ENCODE data around the gene SMOC2. TPM values are rescaled to one million over a fixed set of nuclear protein-coding genes. Genes with fewer than 3 reads are reported as not detected.

The SMOC2 gene
- total RNA-seq, 1 experiment from 2014 or later, result 2.1 TPM

DNA sequence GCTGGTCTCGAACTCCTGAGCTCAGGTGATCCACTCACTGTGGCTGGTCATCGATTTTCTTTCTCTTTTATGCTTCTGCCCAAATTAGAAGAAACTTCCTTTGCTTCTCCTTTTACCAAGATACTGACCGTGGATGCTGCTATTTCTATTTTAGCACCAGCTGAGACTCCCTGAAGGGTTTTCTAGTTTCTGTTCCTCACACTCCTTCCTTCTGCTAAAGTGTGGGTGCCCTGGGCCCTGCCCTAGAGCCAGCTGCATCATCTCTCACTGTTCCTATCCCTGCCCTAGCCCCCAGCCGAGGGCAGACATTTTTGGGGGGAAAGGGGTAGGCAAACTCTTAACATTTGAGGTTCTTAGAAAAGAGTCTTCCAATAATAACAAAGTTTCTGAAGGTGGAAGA lies 6.3 kb downstream of the SMOC2 start:
- WGBS (ENCODE audit: extremely low coverage, insufficient read length, low lambda C conversion rate), result no CpG with 5 or more reads among the region's 4 CpGs
- Histone ChIP-seq H2BK15ac (ENCODE audit: low read depth, low read length) (no peak overlapping the region), H3K4ac (ENCODE audit: low read depth, low read length) (no peak overlapping the region), H3K9me3 (ENCODE audit: control insufficient read depth, low read depth, low read length) (no peaks in the 10 kb centered on the region), H3K23ac (ENCODE audit: insufficient read length, low read depth, low read length) (no peak overlapping the region), H3K18ac (ENCODE audit: insufficient read length, low read depth, low read length) (no peak overlapping the region), H3K79me2 (ENCODE audit: insufficient read depth, low read length) (no peaks in the 10 kb centered on the region), H2BK12ac (ENCODE audit: insufficient read length, low read depth, low read length) (no peak overlapping the region), H3K79me1 (ENCODE audit: insufficient read depth, low read depth, low read length, poor library complexity, severe bottlenecking) (no peaks in the 10 kb centered on the region), H3K4me1 (ENCODE audit: insufficient read depth, low read length) (peaks cover 6% of the 10 kb centered on the region; the same call in 1 of the 2 replicates), H2BK20ac (ENCODE audit: low read depth, low read length, poor library complexity, severe bottlenecking) (no peak overlapping the region), H3K14ac (ENCODE audit: insufficient read depth, low read length) (no peak overlapping the region), H2BK5ac (ENCODE audit: insufficient read length, low read length) (no peak overlapping the region), H4K91ac (ENCODE audit: insufficient read length, low read depth, low read length) (no peak overlapping the region), H4K5ac (ENCODE audit: insufficient read length, low read depth, low read length) (no peak overlapping the region), H3K9ac (ENCODE audit: extremely low read depth, insufficient read length, low read length) (no peak overlapping the region), H3K4me2 (ENCODE audit: insufficient read depth, insufficient read length, low read length) (no peak overlapping the region), H3K27ac (ENCODE audit: insufficient read length, low read depth, low read length) (no peak overlapping the region), H3K56ac (ENCODE audit: insufficient read length, low read depth, low read length) (no peak overlapping the region), H3K27me3 (ENCODE audit: insufficient read depth, low read length) (peaks cover under 1% of the 10 kb centered on the region; the same call in 1 of the 2 replicates), H2AK5ac (ENCODE audit: insufficient read length, low read length) (no peak overlapping the region), H4K8ac (replicated peaks; ENCODE audit: insufficient read length, low read depth, low read length) (no peak overlapping the region), H4K20me1 (ENCODE audit: control insufficient read depth, insufficient read depth, insufficient read length) (no peaks in the 10 kb centered on the region), H2BK120ac (ENCODE audit: low read depth, low read length, poor library complexity, severe bottlenecking) (no peak overlapping the region), H2AFZ (ENCODE audit: low read length) (no peak overlapping the region), H3K23me2 (ENCODE audit: insufficient read length, low read depth, low read length, poor library complexity, severe bottlenecking) (peaks cover 1% of the 10 kb centered on the region), H3T11ph (ENCODE audit: low read length) (no peak overlapping the region)
- Mint-ChIP-seq H3K4me1 (peaks cover 33 to 35% of the 10 kb centered on the region in 2 experiments), H3K36me3 (ENCODE audit: insufficient read depth in 1 of 3, low read depth in 3 of 3) (no peaks in the 10 kb centered on the region), H3K4me3 (no peak overlapping the region), H3K27me3 (ENCODE audit: low read depth) (peaks cover 34% of the 10 kb centered on the region), H3K9me3 (no peaks in the 10 kb centered on the region), H3K27ac (no peak overlapping the region)
- no peak for DNase-seq
- TF ChIP-seq, protein P1, sequence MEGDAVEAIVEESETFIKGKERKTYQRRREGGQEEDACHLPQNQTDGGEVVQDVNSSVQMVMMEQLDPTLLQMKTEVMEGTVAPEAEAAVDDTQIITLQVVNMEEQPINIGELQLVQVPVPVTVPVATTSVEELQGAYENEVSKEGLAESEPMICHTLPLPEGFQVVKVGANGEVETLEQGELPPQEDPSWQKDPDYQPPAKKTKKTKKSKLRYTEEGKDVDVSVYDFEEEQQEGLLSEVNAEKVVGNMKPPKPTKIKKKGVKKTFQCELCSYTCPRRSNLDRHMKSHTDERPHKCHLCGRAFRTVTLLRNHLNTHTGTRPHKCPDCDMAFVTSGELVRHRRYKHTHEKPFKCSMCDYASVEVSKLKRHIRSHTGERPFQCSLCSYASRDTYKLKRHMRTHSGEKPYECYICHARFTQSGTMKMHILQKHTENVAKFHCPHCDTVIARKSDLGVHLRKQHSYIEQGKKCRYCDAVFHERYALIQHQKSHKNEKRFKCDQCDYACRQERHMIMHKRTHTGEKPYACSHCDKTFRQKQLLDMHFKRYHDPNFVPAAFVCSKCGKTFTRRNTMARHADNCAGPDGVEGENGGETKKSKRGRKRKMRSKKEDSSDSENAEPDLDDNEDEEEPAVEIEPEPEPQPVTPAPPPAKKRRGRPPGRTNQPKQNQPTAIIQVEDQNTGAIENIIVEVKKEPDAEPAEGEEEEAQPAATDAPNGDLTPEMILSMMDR (conservative IDR thresholded peaks at IDR 0.05), result no peak
